Gastroesophageal sphincter (tissue), 3 donors: ENCODE results near the gene SLC35G3.

ENCODE experiments used
- CTCF ChIP-seq, 4 experiments: fragments of 200-600 bp in 2 of 4; fragments of 450-650 bp in 2 of 4; sonication (generic) in 1 of 4; IDR thresholded peaks; one replicate each; pipeline ENCODE4 v1.5.1; 2017 to 2019; ENCODE audit warnings: antibody characterized with exemption in 4 of 4, mild to moderate bottlenecking in 2 of 4, moderate library complexity in 2 of 4
- EP300 ChIP-seq: sonication (generic); formaldehyde crosslinking; IDR thresholded peaks from one replicate; pipeline ENCODE4 v1.6.1; 2017; ENCODE audit warnings: antibody characterized with exemption, mild to moderate bottlenecking
- POLR2AphosphoS5 ChIP-seq: sonication (generic); formaldehyde crosslinking; IDR thresholded peaks from one replicate; pipeline ENCODE4 v1.6.1; 2017; ENCODE audit warnings: antibody characterized with exemption

GRCh38 chr17:35166526-35166925 lies 27.7 kb downstream of the SLC35G3 start:
- TF ChIP-seq EP300 (no peak), CTCF (IDR thresholded peaks at IDR 0.05) (no peak), POLR2AphosphoS5 (no peak)
